Activated naive CD8-positive, alpha-beta T cell treated with anti-CD3 and anti-CD28 coated beads for 36 hours (primary cell): ENCODE data around the gene RLF. TPM values are rescaled to one million over a fixed set of nuclear protein-coding genes. Genes with fewer than 3 reads are reported as not detected.
"Not testable (repeated sequence)": the region's sequence is repeated elsewhere in the genome, so short reads cannot be mapped to it uniquely, and the experiment has no call there.

Source experiments
- DNase-seq: peaks from one replicate; pipeline ENCODE4 v3.0.0; 2021
- H3K27ac Mint-ChIP-seq: one replicate; pipeline ENCODE4 v1.8.0; 2022; ENCODE audit warnings: mild to moderate bottlenecking, moderate library complexity, mixed read lengths
- H3K27me3 Mint-ChIP-seq: one replicate; pipeline ENCODE4 v1.8.0; 2022; ENCODE audit warnings: mild to moderate bottlenecking, mixed read lengths
- H3K36me3 Mint-ChIP-seq: one replicate; pipeline ENCODE4 v1.8.0; 2021; ENCODE audit warnings: mild to moderate bottlenecking, mixed read lengths
- H3K4me1 Mint-ChIP-seq: one replicate; pipeline ENCODE4 v1.8.0; 2021; ENCODE audit warnings: mixed read lengths
- H3K4me3 Mint-ChIP-seq: one replicate; pipeline ENCODE4 v1.8.0; 2022; ENCODE audit warnings: mild to moderate bottlenecking, moderate library complexity, mixed read lengths
- H3K9me3 Mint-ChIP-seq: one replicate; pipeline ENCODE4 v1.8.0; 2022; ENCODE audit warnings: mixed read lengths
- total RNA-seq, 2 experiments: library from RNA; stranded (reverse); gene quantifications; one replicate each; pipeline ENCODE4 v1.2.3, GENCODE V29; 2021

Gene RLF
- total RNA-seq, 2 experiments from 2014 or later, result 13.6 to 13.7 TPM

DNA sequence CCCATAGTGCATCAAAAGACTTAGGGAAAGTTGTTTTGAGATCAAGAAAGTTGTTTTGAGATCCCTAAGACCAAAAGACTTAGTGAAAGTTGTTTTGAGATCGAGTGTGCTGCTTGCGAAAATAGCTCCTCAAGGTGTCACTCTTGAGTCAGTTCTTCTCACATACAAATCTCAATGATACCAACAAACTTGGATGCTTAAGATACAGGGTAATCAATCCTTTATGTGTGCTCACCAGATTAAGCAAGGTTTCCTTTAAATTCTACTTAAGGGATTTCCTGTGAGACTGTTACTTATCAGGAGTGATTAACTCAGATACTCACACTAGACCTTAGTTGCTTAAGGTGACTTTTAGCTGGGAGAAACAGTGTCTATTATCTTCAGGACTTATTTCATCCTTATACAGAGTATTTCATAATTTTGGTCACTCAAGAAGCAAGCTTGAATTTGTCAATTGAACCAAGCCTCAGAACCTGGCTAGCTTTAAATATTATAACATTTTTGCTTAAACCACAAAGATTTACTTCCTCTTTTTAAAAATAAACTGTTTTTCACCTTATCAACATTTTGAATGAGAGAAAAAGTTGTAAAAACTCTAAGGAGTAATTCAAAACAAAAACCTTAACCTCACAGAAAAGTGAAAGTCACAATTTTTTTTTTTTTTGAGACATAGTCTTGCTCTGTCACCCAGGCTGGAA is 8.0 kb upstream of the RLF start:
- H3K27ac Mint-ChIP-seq, result no peak overlapping the region
- no peaks in the 10 kb centered on the region for H3K36me3 Mint-ChIP-seq
- peaks cover 5% of the 10 kb centered on the region for H3K4me1 Mint-ChIP-seq
- no peak for DNase-seq
- H3K27me3 Mint-ChIP-seq, result peaks cover 4% of the 10 kb centered on the region
- H3K9me3 Mint-ChIP-seq, result no peaks in the 10 kb centered on the region
- H3K4me3 Mint-ChIP-seq, result peak overlapping the region; percentile 25

DNA sequence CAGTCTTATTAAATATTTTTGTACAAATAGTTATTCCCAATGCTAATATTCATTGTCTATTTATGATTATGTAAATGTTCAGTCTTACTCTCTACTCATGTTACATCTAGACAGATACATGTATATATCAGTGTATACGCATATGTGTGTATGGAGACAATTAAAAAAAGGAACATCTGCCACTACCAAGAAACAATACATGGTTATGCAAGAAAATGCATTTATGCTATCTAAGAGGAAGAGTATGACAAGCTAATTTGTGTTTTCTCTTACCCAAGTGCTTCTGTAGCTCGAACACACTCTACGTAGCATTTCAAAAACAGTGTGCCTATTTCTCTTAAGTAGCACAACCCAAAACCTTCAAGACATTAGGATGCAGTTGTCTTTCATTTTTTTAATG is 6.1 kb upstream of the RLF start:
- Mint-ChIP-seq H3K9me3 (no peaks in the 10 kb centered on the region), H3K27ac (no peak overlapping the region), H3K36me3 (no peaks in the 10 kb centered on the region), H3K4me1 (peaks cover 5% of the 10 kb centered on the region), H3K4me3 (no peak overlapping the region), H3K27me3 (peaks cover 4% of the 10 kb centered on the region)
- no peak for DNase-seq

DNA sequence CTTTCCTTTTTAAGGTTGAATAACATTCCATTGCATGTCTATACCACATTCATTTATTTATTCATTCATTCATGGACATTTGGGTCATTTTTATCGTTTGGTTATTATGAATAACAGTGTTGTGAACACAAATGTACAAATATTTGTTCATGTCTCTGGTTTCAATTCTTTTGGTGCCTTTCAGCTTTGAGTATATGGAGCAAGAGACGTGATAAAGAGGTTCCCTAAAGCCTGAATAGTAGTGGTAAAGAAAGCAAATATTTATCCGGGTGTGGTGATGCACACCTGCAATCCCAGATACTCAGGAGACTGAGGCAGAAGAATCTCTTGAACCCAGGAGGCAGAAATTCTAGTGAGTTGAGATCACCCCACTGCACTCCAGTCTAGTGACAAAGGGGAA is 5.3 kb upstream of the RLF start:
- no peak overlapping the region for H3K4me3 Mint-ChIP-seq
- H3K36me3 Mint-ChIP-seq, result no peaks in the 10 kb centered on the region
- H3K27ac Mint-ChIP-seq, result no peak overlapping the region
- H3K27me3 Mint-ChIP-seq, result peaks cover 4% of the 10 kb centered on the region
- no peak for DNase-seq
- no peaks in the 10 kb centered on the region for H3K9me3 Mint-ChIP-seq
- peaks cover 8% of the 10 kb centered on the region for H3K4me1 Mint-ChIP-seq

GRCh38 chr1:40160806-40161124 is 422 bp upstream of the RLF start:
- no peaks in the 10 kb centered on the region for H3K27me3 Mint-ChIP-seq
- no peaks in the 10 kb centered on the region for H3K36me3 Mint-ChIP-seq
- no peak overlapping the region for H3K27ac Mint-ChIP-seq
- H3K4me3 Mint-ChIP-seq, result no peak overlapping the region
- H3K4me1 Mint-ChIP-seq, result peaks cover 12% of the 10 kb centered on the region
- H3K9me3 Mint-ChIP-seq, result no peaks in the 10 kb centered on the region
- DNase-seq, result no peak

GRCh38 chr1:40161888-40162397 is 756 bp downstream of the RLF start:
- Mint-ChIP-seq H3K27me3 (no peaks in the 10 kb centered on the region), H3K4me1 (peaks cover 18% of the 10 kb centered on the region), H3K4me3 (no peak overlapping the region), H3K27ac (no peak overlapping the region), H3K36me3 (peaks cover 4% of the 10 kb centered on the region), H3K9me3 (no peaks in the 10 kb centered on the region)
- no peak for DNase-seq

GRCh38 chr1:40162753-40163441 is 1.7 kb downstream of the RLF start:
- peaks cover 26% of the 10 kb centered on the region for H3K4me1 Mint-ChIP-seq
- H3K36me3 Mint-ChIP-seq, result peaks cover 4% of the 10 kb centered on the region
- H3K27ac Mint-ChIP-seq, result no peak overlapping the region
- no peak for DNase-seq
- H3K27me3 Mint-ChIP-seq, result no peaks in the 10 kb centered on the region
- H3K4me3 Mint-ChIP-seq, result no peak overlapping the region
- H3K9me3 Mint-ChIP-seq, result no peaks in the 10 kb centered on the region

GRCh38 chr1:40167317-40167716 is 6.1 kb downstream of the RLF start:
- Mint-ChIP-seq H3K4me3 (no peak overlapping the region), H3K27me3 (no peaks in the 10 kb centered on the region), H3K36me3 (peaks cover 4% of the 10 kb centered on the region), H3K27ac (no peak overlapping the region), H3K4me1 (peaks cover 25% of the 10 kb centered on the region), H3K9me3 (no peaks in the 10 kb centered on the region)
- no peak for DNase-seq

- H3K27ac Mint-ChIP-seq, result no peak overlapping the region
- H3K4me3 Mint-ChIP-seq, result no peak overlapping the region
Observed at GRCh38 chr1:40171036-40171435, 9.8 kb downstream of the RLF start.

GRCh38 chr1:40174788-40175187 is 13.6 kb downstream of the RLF start:
- H3K4me1 Mint-ChIP-seq, result peaks cover 37% of the 10 kb centered on the region
- peaks cover 5% of the 10 kb centered on the region for H3K9me3 Mint-ChIP-seq
- H3K36me3 Mint-ChIP-seq, result peaks cover 10% of the 10 kb centered on the region
- H3K4me3 Mint-ChIP-seq, result no peak overlapping the region
- no peaks in the 10 kb centered on the region for H3K27me3 Mint-ChIP-seq
- no peak for DNase-seq
- peak overlapping the region; percentile 17 for H3K27ac Mint-ChIP-seq

More at GRCh38 chr1:40171036-40171435, 9.8 kb downstream of the RLF start:
- Mint-ChIP-seq H3K9me3 (peaks cover 1% of the 10 kb centered on the region), H3K27me3 (no peaks in the 10 kb centered on the region), H3K4me1 (peaks cover 34% of the 10 kb centered on the region), H3K36me3 (peaks cover 4% of the 10 kb centered on the region)
- no peak for DNase-seq

DNA sequence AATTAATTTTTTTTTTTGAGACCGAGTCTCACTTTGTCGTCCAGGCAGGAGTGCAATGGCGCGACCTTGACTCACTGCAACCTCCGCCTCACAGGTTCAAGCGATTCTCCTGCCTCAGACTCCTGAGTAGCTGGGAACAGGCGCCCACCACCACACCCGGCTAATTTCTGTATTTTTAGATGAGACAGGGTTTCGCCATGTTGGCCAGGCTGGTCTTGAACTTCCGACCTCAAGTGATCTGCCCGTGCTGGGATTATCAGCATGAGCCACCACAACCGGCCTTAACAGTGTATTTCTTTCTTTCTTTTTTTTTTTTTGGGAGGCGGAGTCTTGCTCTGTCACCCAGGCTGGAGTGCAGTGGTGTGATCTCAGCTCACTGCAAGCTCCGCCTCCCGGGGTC is 15.8 kb downstream of the RLF start:
- not testable (repeated sequence) for DNase-seq, H3K27me3 Mint-ChIP-seq, H3K27ac Mint-ChIP-seq, H3K9me3 Mint-ChIP-seq, H3K4me3 Mint-ChIP-seq
- peaks cover 44% of the 10 kb centered on the region for H3K4me1 Mint-ChIP-seq
- peaks cover 19% of the 10 kb centered on the region for H3K36me3 Mint-ChIP-seq

DNA sequence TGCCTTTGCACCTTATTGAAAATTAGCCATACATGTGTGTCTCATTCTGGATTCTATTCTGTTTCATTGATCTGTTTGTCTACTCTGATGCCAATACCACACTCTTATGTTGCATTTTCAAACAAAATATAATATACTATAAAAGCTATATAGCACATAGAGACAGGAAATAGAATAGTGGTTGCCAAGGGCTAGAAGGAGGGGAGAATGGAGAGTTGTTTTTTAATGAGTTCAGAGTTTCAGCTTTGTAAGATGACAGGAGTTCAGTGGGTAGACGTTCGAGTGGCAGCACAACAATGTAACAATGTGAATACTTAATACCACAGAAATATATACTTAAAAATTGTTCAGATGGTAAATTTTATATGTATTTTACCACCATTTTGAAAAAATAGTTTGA is 17.0 kb downstream of the RLF start:
- Mint-ChIP-seq H3K4me3 (no peak overlapping the region), H3K27me3 (no peaks in the 10 kb centered on the region), H3K9me3 (peaks cover 5% of the 10 kb centered on the region), H3K36me3 (peaks cover 19% of the 10 kb centered on the region), H3K4me1 (peaks cover 48% of the 10 kb centered on the region), H3K27ac (no peak overlapping the region)
- no peak for DNase-seq

GRCh38 chr1:40179496-40180089 is 18.4 kb downstream of the RLF start:
- Mint-ChIP-seq H3K27me3 (no peaks in the 10 kb centered on the region), H3K4me1 (peaks cover 49% of the 10 kb centered on the region), H3K4me3 (no peak overlapping the region), H3K9me3 (peaks cover 5% of the 10 kb centered on the region), H3K36me3 (peaks cover 19% of the 10 kb centered on the region), H3K27ac (no peak overlapping the region)
- no peak for DNase-seq

- H3K27ac Mint-ChIP-seq, result no peak overlapping the region
- no peak for DNase-seq
- H3K4me3 Mint-ChIP-seq, result no peak overlapping the region
- H3K9me3 Mint-ChIP-seq, result peaks cover 3% of the 10 kb centered on the region
- peaks cover 15% of the 10 kb centered on the region for H3K36me3 Mint-ChIP-seq
- H3K27me3 Mint-ChIP-seq, result no peaks in the 10 kb centered on the region
- peaks cover 58% of the 10 kb centered on the region for H3K4me1 Mint-ChIP-seq
Observed at GRCh38 chr1:40183055-40183710, 22.0 kb downstream of the RLF start.

DNA sequence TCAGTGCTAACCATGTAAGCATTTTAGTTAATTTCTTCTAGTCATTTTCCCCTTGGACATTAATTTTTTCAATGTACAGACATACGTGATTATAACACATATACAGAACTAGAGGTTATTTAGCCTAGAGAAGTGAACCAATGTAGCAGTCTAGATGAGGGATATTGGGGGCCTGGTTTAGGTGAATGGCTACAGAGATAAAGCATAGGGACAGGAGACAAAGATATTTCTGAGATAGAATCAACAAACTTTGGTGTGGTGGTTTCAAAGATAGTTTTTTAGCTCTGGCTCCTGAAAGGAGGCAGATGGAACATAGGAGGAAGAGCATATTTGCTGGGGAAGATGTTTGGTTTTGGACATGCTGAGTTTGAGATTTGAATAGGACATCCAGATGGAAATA is 23.0 kb downstream of the RLF start:
- no peaks in the 10 kb centered on the region for H3K27me3 Mint-ChIP-seq
- H3K27ac Mint-ChIP-seq, result no peak overlapping the region
- no peak for DNase-seq
- H3K36me3 Mint-ChIP-seq, result peaks cover 19% of the 10 kb centered on the region
- peaks cover 3% of the 10 kb centered on the region for H3K9me3 Mint-ChIP-seq
- H3K4me3 Mint-ChIP-seq, result no peak overlapping the region
- peaks cover 59% of the 10 kb centered on the region for H3K4me1 Mint-ChIP-seq
